Suppressor macrophage treated with lipopolysaccharide for 1 hour (primary cell): Measurements from ENCODE around the gene SLC49A4.

Experiments
- DNase-seq, 3 donors: peaks; one replicate each; pipeline ENCODE4 v3.0.0-alpha.2; 2020 to 2022

Gene SLC49A4

GRCh38 chr3:122786066-122786465, 8.8 kb upstream of the SLC49A4 start:
- DNase-seq = no peak

- no peak for DNase-seq
Observed at GRCh38 chr3:122787872-122788271, 7.0 kb upstream of the SLC49A4 start.

GRCh38 chr3:122789585-122790273, 5.1 kb upstream of the SLC49A4 start:
- no peak for DNase-seq

GRCh38 chr3:122793568-122794416, 1.1 kb upstream of the SLC49A4 start, which contains the start of gene HSPBAP1:
HSPBAP1 (minus strand) TSS chr3:122793831; CDS start chr3:122793680, 151 bp downstream.
- DNase-seq = peak; percentile 90 to 95 (median 94)

GRCh38 chr3:122794483-122794778, 438 bp upstream of the SLC49A4 start:
- DNase-seq = no peak

- peak; percentile 24 to 50 (median 44) for DNase-seq
Observed at GRCh38 chr3:122795674-122796195, 866 bp downstream of the SLC49A4 start.

- peak; percentile 12 to 37 (median 29) for DNase-seq
Observed at GRCh38 chr3:122797291-122797690, 2.4 kb downstream of the SLC49A4 start.

GRCh38 chr3:122799322-122799721, 4.5 kb downstream of the SLC49A4 start:
- no peak for DNase-seq

GRCh38 chr3:122800031-122800430, 5.2 kb downstream of the SLC49A4 start:
- DNase-seq = no peak

GRCh38 chr3:122800706-122801237, 5.9 kb downstream of the SLC49A4 start:
- no peak for DNase-seq

- no peak for DNase-seq
Observed at GRCh38 chr3:122802323-122802722, 7.5 kb downstream of the SLC49A4 start.

GRCh38 chr3:122803977-122804376, 9.1 kb downstream of the SLC49A4 start:
- no peak for DNase-seq

GRCh38 chr3:122810734-122811133, 15.9 kb downstream of the SLC49A4 start:
- no peak for DNase-seq

GRCh38 chr3:122816587-122816986, 21.7 kb downstream of the SLC49A4 start:
- no peak for DNase-seq

- peak; percentile 9 to 58 (median 52) for DNase-seq
Observed at GRCh38 chr3:122824465-122825381, 29.9 kb downstream of the SLC49A4 start.

GRCh38 chr3:122825460-122825859, 30.6 kb downstream of the SLC49A4 start:
- peak; percentile 65 to 86 (median 86) for DNase-seq

GRCh38 chr3:122826278-122826677, 31.4 kb downstream of the SLC49A4 start:
- DNase-seq = peak in 2 of 3 donors; percentile 31 to 34

- DNase-seq = peak in 2 of 3 donors; percentile 5 to 19
Observed at GRCh38 chr3:122828281-122828680, 33.4 kb downstream of the SLC49A4 start.

GRCh38 chr3:122835590-122835989, 40.7 kb downstream of the SLC49A4 start:
- DNase-seq = no peak

GRCh38 chr3:122843604-122844003, 48.7 kb downstream of the SLC49A4 start:
- DNase-seq = no peak

GRCh38 chr3:122857019-122857418, 62.1 kb downstream of the SLC49A4 start:
- peak; percentile 48 to 89 (median 83) for DNase-seq

GRCh38 chr3:122858373-122858772, 63.5 kb downstream of the SLC49A4 start:
- peak; percentile 6 to 44 (median 36) for DNase-seq
